A549 (cell line): Measurements from ENCODE around the gene WWP2.

Source experiments
- CTCF ChIP-seq: fragments of >200 bp; sonication (Bioruptor Twin); formaldehyde crosslinking; IDR thresholded peaks from 3 replicates; pipeline ENCODE4 v1.5.1; 2016
- EP300 ChIP-seq, 2 experiments: fragments of >200 bp; sonication (Bioruptor Twin); formaldehyde crosslinking; IDR thresholded peaks; 2 replicates in 1 of 2; 3 replicates in 1 of 2; pipeline ENCODE4 v1.6.1; 2016 to 2017
- ESRRA ChIP-seq: fragments of 150-350 bp; IDR thresholded peaks from 2 replicates; pipeline ENCODE4 v1.6.1; 2014; ENCODE audit warnings: mild to moderate bottlenecking, low read length, borderline replicate concordance
- JUN ChIP-seq, 2 experiments: fragments of >200 bp; sonication (Bioruptor Twin); formaldehyde crosslinking; IDR thresholded peaks; 2 replicates in 1 of 2; 3 replicates in 1 of 2; pipeline ENCODE4 v1.6.1; 2016 to 2017
- NPAS2 ChIP-seq: fragments of 250-450 bp; sonication (Bioruptor Pico); IDR thresholded peaks from 2 replicates; pipeline ENCODE4 v1.8.0; 2022; ENCODE audit warnings: mild to moderate bottlenecking, moderate library complexity, borderline replicate concordance
- POLR2A ChIP-seq: IDR thresholded peaks from 2 replicates; pipeline ENCODE4 v1.6.1; 2012; ENCODE audit warnings: mild to moderate bottlenecking, low read length
- RAD21 ChIP-seq, 2 experiments: fragments of >200 bp in 1 of 2; sonication (Bioruptor Twin) in 1 of 2; formaldehyde crosslinking in 1 of 2; IDR thresholded peaks in 1 of 2; conservative IDR thresholded peaks in 1 of 2; 2 replicates in 1 of 2; 3 replicates in 1 of 2; pipeline ENCODE4 v1.6.1; 2012 to 2018; ENCODE audit warnings: inconsistent platforms in 1 of 2
- SREBF2 ChIP-seq: fragments of 450-650 bp; IDR thresholded peaks from 2 replicates; pipeline ENCODE4 v1.6.1; 2014; ENCODE audit warnings: mild to moderate bottlenecking, moderate library complexity
- USF2 ChIP-seq: fragments of 450-650 bp; IDR thresholded peaks from 2 replicates; pipeline ENCODE4 v1.6.1; 2014; ENCODE audit warnings: antibody characterized with exemption

- TF ChIP-seq SREBF2 (no peak), CTCF (no peak), JUN (IDR thresholded peaks at IDR 0.05) (no peak), POLR2A (no peak), NPAS2 (no peak), ESRRA (no peak), USF2 (no peak), EP300 (IDR thresholded peaks at IDR 0.05) (no peak), RAD21 (conservative IDR thresholded peaks at IDR 0.05 in 1 of 2, IDR thresholded peaks at IDR 0.05 in 1 of 2) (no peak)
These were observed 37.7 kb upstream of the WWP2 start for GRCh38 chr16:69724414-69724873.
